ENCODE results near the gene DSCAML1. TPM values are rescaled to one million over a fixed set of nuclear protein-coding genes. Genes with fewer than 3 reads are reported as not detected.

DSCAML1 gene
- total RNA-seq, 1 experiment from 2014 or later, result not detected

GRCh38 chr11:117792992-117793391 lies 4.0 kb downstream of the DSCAML1 start:
- H3K36me3 ChIP-seq (ENCODE audit: control insufficient read depth in 1 of 2, insufficient read depth in 2 of 2, low read length in 2 of 2), result no peaks in the 10 kb centered on the region
- no peaks in the 10 kb centered on the region for H3K4me1 ChIP-seq (ENCODE audit: control insufficient read depth in 1 of 2, insufficient read depth in 2 of 2, low read length in 2 of 2)
- H3K79me2 ChIP-seq (ENCODE audit: insufficient read depth, low read length), result no peaks in the 10 kb centered on the region
- H4K20me1 ChIP-seq (ENCODE audit: insufficient read depth), result no peaks in the 10 kb centered on the region
- TF ChIP-seq REST (IDR thresholded peaks at IDR 0.05; ENCODE audit: low read depth) (no peak), SP1 (IDR thresholded peaks at IDR 0.05; ENCODE audit: low read depth) (no peak), EZH2phosphoT487 (IDR thresholded peaks at IDR 0.05; ENCODE audit: borderline replicate concordance) (no peak), ELF1 (IDR thresholded peaks at IDR 0.05; ENCODE audit: borderline replicate concordance, low read depth) (no peak), YY1 (IDR thresholded peaks at IDR 0.05; ENCODE audit: extremely low read depth, insufficient replicate concordance, low read depth, low read length) (no peak), SIN3A (IDR thresholded peaks at IDR 0.05; ENCODE audit: low read depth) (no peak), POLR2AphosphoS5 (IDR thresholded peaks at IDR 0.05; ENCODE audit: low read depth, low read length) (no peak), TCF7L2 (IDR thresholded peaks at IDR 0.05; ENCODE audit: borderline replicate concordance, extremely low read depth, insufficient read depth, insufficient read length) (no peak), CBX3 (IDR thresholded peaks at IDR 0.05; ENCODE audit: low read depth) (no peak), FOSL1 (IDR thresholded peaks at IDR 0.05; ENCODE audit: low read depth) (no peak), ZNF274 (IDR thresholded peaks at IDR 0.05; ENCODE audit: low read depth, low read length) (no peak), EGR1 (IDR thresholded peaks at IDR 0.05; ENCODE audit: low read depth) (no peak), RAD21 (IDR thresholded peaks at IDR 0.05; ENCODE audit: low read depth) (no peak), EZH2 (IDR thresholded peaks at IDR 0.05) (no peak), JUND (IDR thresholded peaks at IDR 0.05) (no peak), SRF (IDR thresholded peaks at IDR 0.05; ENCODE audit: low read depth) (no peak), MAX (IDR thresholded peaks at IDR 0.05) (no peak)
- TF ChIP-seq, protein P1, sequence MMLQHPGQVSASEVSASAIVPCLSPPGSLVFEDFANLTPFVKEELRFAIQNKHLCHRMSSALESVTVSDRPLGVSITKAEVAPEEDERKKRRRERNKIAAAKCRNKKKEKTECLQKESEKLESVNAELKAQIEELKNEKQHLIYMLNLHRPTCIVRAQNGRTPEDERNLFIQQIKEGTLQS (IDR thresholded peaks at IDR 0.05), result no peak
- TF ChIP-seq, protein P2, sequence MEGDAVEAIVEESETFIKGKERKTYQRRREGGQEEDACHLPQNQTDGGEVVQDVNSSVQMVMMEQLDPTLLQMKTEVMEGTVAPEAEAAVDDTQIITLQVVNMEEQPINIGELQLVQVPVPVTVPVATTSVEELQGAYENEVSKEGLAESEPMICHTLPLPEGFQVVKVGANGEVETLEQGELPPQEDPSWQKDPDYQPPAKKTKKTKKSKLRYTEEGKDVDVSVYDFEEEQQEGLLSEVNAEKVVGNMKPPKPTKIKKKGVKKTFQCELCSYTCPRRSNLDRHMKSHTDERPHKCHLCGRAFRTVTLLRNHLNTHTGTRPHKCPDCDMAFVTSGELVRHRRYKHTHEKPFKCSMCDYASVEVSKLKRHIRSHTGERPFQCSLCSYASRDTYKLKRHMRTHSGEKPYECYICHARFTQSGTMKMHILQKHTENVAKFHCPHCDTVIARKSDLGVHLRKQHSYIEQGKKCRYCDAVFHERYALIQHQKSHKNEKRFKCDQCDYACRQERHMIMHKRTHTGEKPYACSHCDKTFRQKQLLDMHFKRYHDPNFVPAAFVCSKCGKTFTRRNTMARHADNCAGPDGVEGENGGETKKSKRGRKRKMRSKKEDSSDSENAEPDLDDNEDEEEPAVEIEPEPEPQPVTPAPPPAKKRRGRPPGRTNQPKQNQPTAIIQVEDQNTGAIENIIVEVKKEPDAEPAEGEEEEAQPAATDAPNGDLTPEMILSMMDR (IDR thresholded peaks at IDR 0.05 in 2 of 3, conservative IDR thresholded peaks at IDR 0.05 in 1 of 3; ENCODE audit: borderline replicate concordance in 1 of 3, insufficient read depth in 1 of 3, low read depth in 2 of 3, low read length in 2 of 3), result no peak
- TF ChIP-seq, protein P3, sequence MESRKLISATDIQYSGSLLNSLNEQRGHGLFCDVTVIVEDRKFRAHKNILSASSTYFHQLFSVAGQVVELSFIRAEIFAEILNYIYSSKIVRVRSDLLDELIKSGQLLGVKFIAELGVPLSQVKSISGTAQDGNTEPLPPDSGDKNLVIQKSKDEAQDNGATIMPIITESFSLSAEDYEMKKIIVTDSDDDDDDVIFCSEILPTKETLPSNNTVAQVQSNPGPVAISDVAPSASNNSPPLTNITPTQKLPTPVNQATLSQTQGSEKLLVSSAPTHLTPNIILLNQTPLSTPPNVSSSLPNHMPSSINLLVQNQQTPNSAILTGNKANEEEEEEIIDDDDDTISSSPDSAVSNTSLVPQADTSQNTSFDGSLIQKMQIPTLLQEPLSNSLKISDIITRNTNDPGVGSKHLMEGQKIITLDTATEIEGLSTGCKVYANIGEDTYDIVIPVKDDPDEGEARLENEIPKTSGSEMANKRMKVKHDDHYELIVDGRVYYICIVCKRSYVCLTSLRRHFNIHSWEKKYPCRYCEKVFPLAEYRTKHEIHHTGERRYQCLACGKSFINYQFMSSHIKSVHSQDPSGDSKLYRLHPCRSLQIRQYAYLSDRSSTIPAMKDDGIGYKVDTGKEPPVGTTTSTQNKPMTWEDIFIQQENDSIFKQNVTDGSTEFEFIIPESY (IDR thresholded peaks at IDR 0.05; ENCODE audit: extremely low read depth, insufficient replicate concordance, low read length), result no peak
- H3K27ac ChIP-seq (ENCODE audit: low read depth, low read length), result no peak overlapping the region
- H3K27me3 ChIP-seq (ENCODE audit: insufficient read depth, low read length), result peaks cover 26% of the 10 kb centered on the region
- no peak for DNase-seq (ENCODE audit: low read depth, low spot score)
- no peaks in the 10 kb centered on the region for H3K9me2 ChIP-seq (ENCODE audit: insufficient read depth)
- intact Hi-C loops (cut with micrococcal nuclease), result no loop called here
- no peak overlapping the region for H2AFZ ChIP-seq (ENCODE audit: low read depth, low read length, poor library complexity, severe bottlenecking)
- no peak overlapping the region for H3K4me3 ChIP-seq (replicated peaks in 1 of 2; ENCODE audit: low read depth in 1 of 2, low read length in 2 of 2)
- RAD21 ChIA-PET (ENCODE audit: low non-redundant PET in 1 of 2, low total read pairs in 2 of 2, uncharacterized antibody in 2 of 2, unreplicated experiment in 2 of 2), result no interaction called here
- no peaks in the 10 kb centered on the region for H3K9me3 ChIP-seq (ENCODE audit: control insufficient read depth in 1 of 2, insufficient read depth in 1 of 2, low read depth in 1 of 2, low read length in 2 of 2)
- CTCF ChIA-PET, result no interaction called here
- H3K4me2 ChIP-seq (ENCODE audit: low read length), result no peak overlapping the region
- no TSS peak for BruUV-seq (replicated peaks)
- no peak overlapping the region for H3K9ac ChIP-seq (ENCODE audit: low read length)
- POLR2A ChIA-PET, result no interaction called here
- no peak for ATAC-seq

Data from HCT116 (cell line).